HG03521 (cell line): ENCODE measurements around the gene TCFL5.
A peak's percentile ranks its signal among the peaks of the same experiment; 100 is the strongest.

Source experiments
- ATAC-seq: cut with Tn5 transposase; IDR thresholded peaks from one replicate; pipeline ENCODE4 v1.9.1; 2021; ENCODE audit warnings: mild to moderate bottlenecking, moderate library complexity; ENCODE audit not compliant: unreplicated experiment

Gene TCFL5

GRCh38 chr20:62801284-62802010, 60.2 kb downstream of the TCFL5 start:
- ATAC-seq: no peak

GRCh38 chr20:62800314-62801259, 61.0 kb downstream of the TCFL5 start:
- ATAC-seq: no peak

- no peak for ATAC-seq
These were observed 61.7 kb downstream of the TCFL5 start for GRCh38 chr20:62799873-62800272.

GRCh38 chr20:62799459-62799858, 62.2 kb downstream of the TCFL5 start:
- ATAC-seq: no peak

GRCh38 chr20:62799036-62799435, 62.6 kb downstream of the TCFL5 start:
- no peak for ATAC-seq

GRCh38 chr20:62797671-62798532, 63.7 kb downstream of the TCFL5 start:
- ATAC-seq: no peak

- no peak for ATAC-seq
These were observed 64.7 kb downstream of the TCFL5 start for GRCh38 chr20:62796699-62797491.

GRCh38 chr20:62795023-62795761, 66.4 kb downstream of the TCFL5 start:
- no peak for ATAC-seq

- peak; percentile 67 for ATAC-seq
These were observed 67.5 kb downstream of the TCFL5 start for GRCh38 chr20:62794007-62794724.

- no peak for ATAC-seq
These were observed 67.9 kb downstream of the TCFL5 start for GRCh38 chr20:62793757-62794006.

GRCh38 chr20:62792940-62793756, 68.5 kb downstream of the TCFL5 start:
- ATAC-seq: no peak

- ATAC-seq: no peak
These were observed 69.3 kb downstream of the TCFL5 start for GRCh38 chr20:62792182-62792939.

- ATAC-seq: no peak
These were observed 70.1 kb downstream of the TCFL5 start for GRCh38 chr20:62791301-62792181.
